Loucy (cell line): Measurements from ENCODE around the gene ARHGAP6.

Source experiments
- H2AFZ ChIP-seq: fragments of 200-600 bp; sonication (generic); 2 replicates; pipeline ENCODE4 v1.6.0; 2016; ENCODE audit warnings: antibody characterized with exemption, mild to moderate bottlenecking, low read length, moderate library complexity
- H3F3A ChIP-seq: fragments of 200-600 bp; 2 replicates; pipeline ENCODE4 v1.6.0; 2016; ENCODE audit warnings: antibody characterized with exemption, low read depth, mild to moderate bottlenecking
- H3K27me3 ChIP-seq: fragments of 200-600 bp; sonication (generic); 2 replicates; pipeline ENCODE4 v1.6.1; 2014; ENCODE audit warnings: low read length, mild to moderate bottlenecking; ENCODE audit not compliant: insufficient read depth, poor library complexity, severe bottlenecking
- H3K36me3 ChIP-seq: fragments of 200-600 bp; sonication (generic); 2 replicates; pipeline ENCODE4 v1.6.1; 2016; ENCODE audit warnings: low read length; ENCODE audit not compliant: insufficient read depth
- H3K4me1 ChIP-seq: fragments of 200-600 bp; sonication (generic); 2 replicates; pipeline ENCODE4 v1.5.1; 2014; ENCODE audit warnings: low read length, mild to moderate bottlenecking; ENCODE audit not compliant: insufficient read depth, poor library complexity, severe bottlenecking
- H3K4me2 ChIP-seq: fragments of 200-600 bp; sonication (generic); 2 replicates; pipeline ENCODE4 v1.6.0; 2014; ENCODE audit warnings: antibody characterized with exemption, low read length, low read depth, mild to moderate bottlenecking; ENCODE audit not compliant: poor library complexity, severe bottlenecking
- H3K4me3 ChIP-seq: fragments of 200-600 bp; sonication (generic); 2 replicates; pipeline ENCODE4 v1.5.1; 2014; ENCODE audit warnings: low read length, mild to moderate bottlenecking, mixed read lengths; ENCODE audit not compliant: poor library complexity, severe bottlenecking
- H3K79me2 ChIP-seq: fragments of 200-600 bp; sonication (generic); 2 replicates; pipeline ENCODE4 v1.6.1; 2014; ENCODE audit warnings: low read length; ENCODE audit not compliant: insufficient read depth
- H3K9ac ChIP-seq: fragments of 200-600 bp; sonication (generic); 2 replicates; pipeline ENCODE4 v1.6.0; 2014; ENCODE audit warnings: mild to moderate bottlenecking, low read depth, low read length, moderate library complexity; ENCODE audit not compliant: poor library complexity, severe bottlenecking
- H3K9me2 ChIP-seq: fragments of 200-600 bp; sonication (generic); replicated peaks from 2 replicates; pipeline ENCODE4 v1.6.1; 2016; ENCODE audit warnings: low read depth, low read length, mixed read lengths
- H3K9me3 ChIP-seq: fragments of 200-600 bp; sonication (generic); 2 replicates; pipeline ENCODE4 v1.6.1; 2014; ENCODE audit warnings: mild to moderate bottlenecking, antibody characterized with exemption, low read length, low read depth; ENCODE audit not compliant: insufficient read depth
- H4K20me1 ChIP-seq: fragments of 200-600 bp; sonication (generic); 2 replicates; pipeline ENCODE4 v1.6.0; 2014; ENCODE audit warnings: antibody characterized with exemption, low read length, mild to moderate bottlenecking; ENCODE audit not compliant: insufficient read depth, poor library complexity, severe bottlenecking
- EZH2phosphoT487 ChIP-seq: fragments of 200-600 bp; IDR thresholded peaks from 2 replicates; pipeline ENCODE4 v1.6.1; 2018; ENCODE audit warnings: antibody characterized with exemption, mild to moderate bottlenecking, moderate library complexity, borderline replicate concordance
- TF ChIP-seq, protein P1 (sequence below): fragments of 200-600 bp; sonication (generic); conservative IDR thresholded peaks from 2 replicates; pipeline ENCODE4 v1.5.1; 2014; ENCODE audit warnings: mild to moderate bottlenecking, antibody characterized with exemption, low read length

The ARHGAP6 gene

DNA sequence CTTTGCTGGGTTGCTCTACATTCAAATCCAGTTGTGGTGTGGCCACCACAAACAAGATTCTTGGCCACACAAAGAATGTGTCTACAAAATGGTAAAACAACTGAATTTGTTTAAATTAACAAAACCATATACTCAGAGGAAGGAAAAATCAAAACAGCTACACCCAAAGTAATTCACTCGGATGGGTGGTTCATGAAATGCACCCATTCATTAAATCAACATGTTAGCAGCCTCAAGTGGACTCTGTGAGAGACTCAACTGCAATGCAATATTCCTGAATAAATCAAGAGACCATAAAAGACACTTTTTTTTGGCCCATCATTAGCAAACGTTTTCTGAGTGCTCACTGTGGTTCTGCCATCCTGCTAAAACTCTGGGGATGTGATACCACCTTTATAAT lies 383.7 kb downstream of the ARHGAP6 start:
- Histone ChIP-seq H3K27me3 (no peaks in the 10 kb centered on the region), H3K79me2 (no peaks in the 10 kb centered on the region), H3K4me2 (no peak overlapping the region), H3K4me1 (no peaks in the 10 kb centered on the region), H2AFZ (no peak overlapping the region), H3K9ac (no peak overlapping the region), H3F3A (no peaks in the 10 kb centered on the region), H4K20me1 (no peaks in the 10 kb centered on the region), H3K4me3 (no peak overlapping the region), H3K9me2 (no peaks in the 10 kb centered on the region), H3K36me3 (no peaks in the 10 kb centered on the region), H3K9me3 (no peaks in the 10 kb centered on the region)
- TF ChIP-seq EZH2phosphoT487: no peak
- TF ChIP-seq, protein P1, sequence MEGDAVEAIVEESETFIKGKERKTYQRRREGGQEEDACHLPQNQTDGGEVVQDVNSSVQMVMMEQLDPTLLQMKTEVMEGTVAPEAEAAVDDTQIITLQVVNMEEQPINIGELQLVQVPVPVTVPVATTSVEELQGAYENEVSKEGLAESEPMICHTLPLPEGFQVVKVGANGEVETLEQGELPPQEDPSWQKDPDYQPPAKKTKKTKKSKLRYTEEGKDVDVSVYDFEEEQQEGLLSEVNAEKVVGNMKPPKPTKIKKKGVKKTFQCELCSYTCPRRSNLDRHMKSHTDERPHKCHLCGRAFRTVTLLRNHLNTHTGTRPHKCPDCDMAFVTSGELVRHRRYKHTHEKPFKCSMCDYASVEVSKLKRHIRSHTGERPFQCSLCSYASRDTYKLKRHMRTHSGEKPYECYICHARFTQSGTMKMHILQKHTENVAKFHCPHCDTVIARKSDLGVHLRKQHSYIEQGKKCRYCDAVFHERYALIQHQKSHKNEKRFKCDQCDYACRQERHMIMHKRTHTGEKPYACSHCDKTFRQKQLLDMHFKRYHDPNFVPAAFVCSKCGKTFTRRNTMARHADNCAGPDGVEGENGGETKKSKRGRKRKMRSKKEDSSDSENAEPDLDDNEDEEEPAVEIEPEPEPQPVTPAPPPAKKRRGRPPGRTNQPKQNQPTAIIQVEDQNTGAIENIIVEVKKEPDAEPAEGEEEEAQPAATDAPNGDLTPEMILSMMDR: no peak

DNA sequence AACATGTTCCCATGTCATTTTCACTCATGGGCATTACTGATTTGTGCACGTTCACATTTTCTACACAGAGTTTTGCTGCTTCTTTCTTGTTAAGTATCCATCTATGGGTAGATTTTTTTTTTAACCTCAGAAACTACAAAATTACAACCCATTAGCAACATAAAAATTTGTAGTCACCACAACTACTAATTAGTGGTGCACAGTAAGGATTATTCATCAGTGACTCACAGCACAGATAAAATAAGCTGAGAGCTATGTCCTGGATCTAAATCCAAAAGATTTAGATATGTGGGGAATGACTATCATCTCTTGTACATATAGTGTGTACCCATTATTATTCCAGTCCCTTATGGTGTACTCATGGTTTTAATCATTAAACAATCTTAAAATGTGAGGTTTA lies 392.2 kb downstream of the ARHGAP6 start:
- no peak overlapping the region for H3K4me2 ChIP-seq
- H2AFZ ChIP-seq: no peak overlapping the region
- no peaks in the 10 kb centered on the region for H3K9me2 ChIP-seq
- H3K4me1 ChIP-seq: no peaks in the 10 kb centered on the region
- TF ChIP-seq EZH2phosphoT487: no peak
- TF ChIP-seq, protein P1: no peak
- no peaks in the 10 kb centered on the region for H3K27me3 ChIP-seq
- H4K20me1 ChIP-seq: no peaks in the 10 kb centered on the region
- H3F3A ChIP-seq: no peaks in the 10 kb centered on the region
- no peaks in the 10 kb centered on the region for H3K79me2 ChIP-seq
- H3K36me3 ChIP-seq: no peaks in the 10 kb centered on the region
- no peaks in the 10 kb centered on the region for H3K9me3 ChIP-seq
- no peak overlapping the region for H3K4me3 ChIP-seq
- no peak overlapping the region for H3K9ac ChIP-seq

DNA sequence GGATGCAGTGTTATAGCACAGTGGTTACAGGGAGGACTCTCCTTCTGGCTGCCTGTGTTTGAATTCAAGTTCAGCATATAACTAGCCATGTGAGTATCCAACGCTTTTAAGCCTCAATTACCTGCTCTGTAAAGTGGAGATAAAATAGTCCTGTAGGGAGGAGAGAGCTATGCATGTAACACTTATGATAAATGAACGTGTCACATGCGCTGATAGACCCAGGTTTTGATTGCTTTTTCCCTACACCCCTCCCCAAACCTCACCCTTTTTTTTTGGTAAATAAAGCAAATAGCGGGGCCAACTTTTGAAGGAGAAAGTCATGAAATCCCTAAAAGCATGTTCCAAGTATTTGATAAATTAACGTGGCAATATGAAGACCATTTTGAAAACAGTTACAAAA lies 392.9 kb downstream of the ARHGAP6 start:
- Histone ChIP-seq H3K9ac (no peak overlapping the region), H3K9me2 (no peaks in the 10 kb centered on the region), H3K27me3 (no peaks in the 10 kb centered on the region), H3K4me2 (no peak overlapping the region), H2AFZ (no peak overlapping the region), H3K4me1 (no peaks in the 10 kb centered on the region), H3K9me3 (no peaks in the 10 kb centered on the region), H3K79me2 (no peaks in the 10 kb centered on the region), H4K20me1 (no peaks in the 10 kb centered on the region), H3K4me3 (no peak overlapping the region), H3K36me3 (no peaks in the 10 kb centered on the region), H3F3A (no peaks in the 10 kb centered on the region)
- TF ChIP-seq EZH2phosphoT487: no peak
- TF ChIP-seq, protein P1: no peak
